GM12878 (cell line): Measurements from ENCODE around the gene DACH2. TPM values are rescaled to one million over a fixed set of nuclear protein-coding genes. Genes with fewer than 3 reads are reported as not detected.

Experiments
- ATAC-seq: fragments of 200-7000 bp; cut with Tn5 transposase; 3 replicates; pipeline ENCODE4 v1.9.1; 2020; ENCODE audit warnings: mild to moderate bottlenecking, moderate library complexity
- BruUV-seq: library from RNA; stranded (reverse); fragments of 400-500 nt; replicated peaks from 2 replicates; lab custom pipeline; 2021; lab: Mats Ljungman, UMichigan
- CTCF ChIA-PET: fragments of 300-600 bp; sonication (Branson Sonifier 250); formaldehyde crosslinking; extraction: SDS; loops from one replicate; lab custom pipeline; 2021; ENCODE audit warnings: inconsistent platforms; lab: Yijun Ruan, JAX
- POLR2A ChIA-PET: fragments of 350-600 bp; formaldehyde crosslinking; extraction: SDS; loops from one replicate; lab custom pipeline; 2021; ENCODE audit warnings: inconsistent platforms; lab: Charles Lee
- RAD21 ChIA-PET: fragments of 300-600 bp; sonication (Branson Sonifier 250); formaldehyde crosslinking; loops from one replicate; lab custom pipeline; 2023; ENCODE audit warnings: antibody characterized with exemption; ENCODE audit not compliant: unreplicated experiment; lab: Charles Lee
- SMC1A ChIA-PET: fragments of 300-600 bp; sonication (Branson Sonifier 250); formaldehyde crosslinking; loops from one replicate; lab custom pipeline; 2023; ENCODE audit not compliant: unreplicated experiment, uncharacterized antibody; lab: Charles Lee
- DNase-seq: peaks from one replicate; pipeline ENCODE4 v3.0.0-alpha.2; 2011; ENCODE audit warnings: low read depth, low spot score
- FAIRE-seq: peaks from 3 replicates; lab custom pipeline; 2011; peaks lifted over from hg19 to GRCh38; lab: Jason Lieb, UNC
- H2AFZ ChIP-seq: 2 replicates; pipeline ENCODE4 v1.6.0; 2011; ENCODE audit warnings: low read depth, low read length, control low read depth; ENCODE audit not compliant: control insufficient read depth
- H3K27ac ChIP-seq: 2 replicates; pipeline ENCODE4 v1.5.1; 2011; ENCODE audit warnings: control low read depth; ENCODE audit not compliant: control insufficient read depth, insufficient read depth
- H3K27me3 ChIP-seq, 2 experiments: replicated peaks in 1 of 2; 2 replicates each; pipeline versions ENCODE4 v1.6.0 to v1.6.1; 2011; ENCODE audit warnings: low read length in 1 of 2; ENCODE audit not compliant: control insufficient read depth in 2 of 2, insufficient read depth in 2 of 2
- H3K36me3 ChIP-seq, 2 experiments: 2 replicates each; pipeline ENCODE4 v1.5.1; 2011; ENCODE audit warnings: low read length in 1 of 2; ENCODE audit not compliant: control insufficient read depth in 2 of 2, insufficient read depth in 2 of 2
- H3K4me1 ChIP-seq: 2 replicates; pipeline ENCODE4 v1.6.1; 2011; ENCODE audit warnings: mild to moderate bottlenecking, low read length, moderate library complexity, mixed read lengths; ENCODE audit not compliant: control insufficient read depth, insufficient read depth
- H3K4me2 ChIP-seq: 2 replicates; pipeline ENCODE4 v1.6.0; 2011; ENCODE audit warnings: control low read depth; ENCODE audit not compliant: control insufficient read depth, insufficient read depth
- H3K4me3 ChIP-seq: fragments of 200-600 bp; sonication (generic); 2 replicates; pipeline ENCODE4 v1.5.1; 2016
- H3K79me2 ChIP-seq: 2 replicates; pipeline ENCODE4 v1.6.0; 2011; ENCODE audit warnings: low read length; ENCODE audit not compliant: control insufficient read depth, insufficient read depth
- H3K9ac ChIP-seq: 2 replicates; pipeline ENCODE4 v1.8.0; 2011; ENCODE audit warnings: low read length, control low read depth, mixed read lengths; ENCODE audit not compliant: control insufficient read depth, insufficient read depth
- H3K9me3 ChIP-seq: replicated peaks from 3 replicates; pipeline ENCODE4 v1.5.1; 2011; ENCODE audit warnings: mild to moderate bottlenecking, low read length; ENCODE audit not compliant: control insufficient read depth, insufficient read depth
- H4K20me1 ChIP-seq: 2 replicates; pipeline ENCODE4 v1.6.0; 2011; ENCODE audit not compliant: control insufficient read depth, insufficient read depth
- BACH1 ChIP-seq: fragments of 450-650 bp; IDR thresholded peaks from 2 replicates; pipeline ENCODE4 v1.6.1; 2017; ENCODE audit warnings: mild to moderate bottlenecking, borderline replicate concordance
- BRCA1 ChIP-seq: IDR thresholded peaks from 2 replicates; pipeline ENCODE4 v1.6.1; 2011; ENCODE audit warnings: low read depth, low read length, improper control_type of control experiment
- CBFB ChIP-seq: IDR thresholded peaks from 2 replicates; pipeline ENCODE4 v1.6.1; 2016; ENCODE audit warnings: antibody characterized with exemption, low read depth
- FOXK2 ChIP-seq: fragments of 450-650 bp; IDR thresholded peaks from 2 replicates; pipeline ENCODE4 v1.6.1; 2017; ENCODE audit warnings: mild to moderate bottlenecking, moderate library complexity
- IKZF1 ChIP-seq: fragments of 450-650 bp; conservative IDR thresholded peaks from 2 replicates; pipeline ENCODE4 v1.6.1; 2017; ENCODE audit warnings: antibody characterized with exemption, mild to moderate bottlenecking
- MTA2 ChIP-seq: fragments of 450-650 bp; IDR thresholded peaks from 2 replicates; pipeline ENCODE4 v1.6.1; 2016; ENCODE audit warnings: low read depth, mild to moderate bottlenecking, moderate library complexity
- NFIC ChIP-seq: IDR thresholded peaks from 2 replicates; pipeline ENCODE4 v1.6.1; 2012; ENCODE audit warnings: low read depth, mild to moderate bottlenecking, inconsistent platforms, low read length, moderate library complexity
- PML ChIP-seq: IDR thresholded peaks from 2 replicates; pipeline ENCODE4 v1.6.1; 2012; ENCODE audit warnings: low read length, inconsistent platforms
- POU2F2 ChIP-seq: IDR thresholded peaks from 3 replicates; pipeline ENCODE4 v1.6.1; 2011; ENCODE audit warnings: low read depth, mild to moderate bottlenecking, low read length, borderline replicate concordance
- RB1 ChIP-seq: fragments of 450-650 bp; formaldehyde crosslinking; IDR thresholded peaks from 2 replicates; pipeline ENCODE4 v1.6.1; 2017; ENCODE audit warnings: mild to moderate bottlenecking, borderline replicate concordance
- SIX5 ChIP-seq: IDR thresholded peaks from 2 replicates; pipeline ENCODE4 v1.6.1; 2011; ENCODE audit warnings: mild to moderate bottlenecking, low read depth, low read length, moderate library complexity; ENCODE audit not compliant: severe bottlenecking
- SMAD5 ChIP-seq: IDR thresholded peaks from 2 replicates; pipeline ENCODE4 v1.6.1; 2016; ENCODE audit warnings: antibody characterized with exemption, low read depth
- SPI1 ChIP-seq: IDR thresholded peaks from 2 replicates; pipeline ENCODE4 v1.6.1; 2011; ENCODE audit warnings: low read depth, mild to moderate bottlenecking, low read length, moderate library complexity, borderline replicate concordance; ENCODE audit not compliant: insufficient read depth
- ZBTB33 ChIP-seq: fragments of 450-650 bp; IDR thresholded peaks from 2 replicates; pipeline ENCODE4 v1.6.1; 2017; ENCODE audit warnings: mild to moderate bottlenecking
- ZNF274 ChIP-seq: IDR thresholded peaks from one replicate; pipeline ENCODE4 v1.8.0; 2011; ENCODE audit not compliant: insufficient read length, insufficient read depth
- WGBS: methylation state at CpG from one replicate; pipeline ENCODE4 v1.1.6; 2016; ENCODE audit warnings: low lambda C conversion rate; ENCODE audit not compliant: insufficient replicate concordance, insufficient coverage; ENCODE audit errors: missing lambda C conversion rate; 5-methylcytosine and 5-hydroxymethylcytosine counted together
- in situ Hi-C: fragments of 300-500 bp; cut with MboI; formaldehyde crosslinking; loops from 9 replicates; pipeline ENCODE4 v1.14.3; 2018; ENCODE audit warnings: mixed read lengths
- intact Hi-C: fragments of 100-400 bp; cut with micrococcal nuclease; formaldehyde crosslinking; loops from one replicate; pipeline ENCODE4 v1.14.2; 2022; ENCODE audit not compliant: unreplicated experiment
- polyA plus RNA-seq, 11 experiments: library from polyadenylated mRNA; depleted of rRNA in 4 of 11; unstranded in 6 of 11; stranded (reverse) in 5 of 11; fragments of >200 nt; fragmentation: Nextera tagmentation in 4 of 11; fragmentation: Illumina TruSeq in 1 of 11; extraction: Ambion mirVana in 4 of 11; extraction: Trizol in 1 of 11; gene quantifications; 1 replicate in 1 of 11; 2 replicates in 10 of 11; pipeline versions ENCODE4 v1.2.1 to v1.2.3, GENCODE V29; 2011 to 2016; ENCODE audit warnings: inconsistent platforms in 2 of 11, missing spikeins in 2 of 11, low read depth in 1 of 11
- total RNA-seq, 4 experiments: library from RNA; depleted of rRNA in 3 of 4; stranded (reverse); fragments of >200 nt in 3 of 4; fragmentation: Illumina TruSeq in 1 of 4; extraction: Trizol in 1 of 4; gene quantifications; 2 replicates each; pipeline versions ENCODE4 v1.2.1 to v1.2.3, GENCODE V29; 2013 to 2021

DACH2 gene
- total and polyA plus RNA-seq, 10 of the 15 experiments (the other 5 are each of a cell fraction or from before 2014, with no cell fraction given) = 0.03 to 0.19 (median 0.07) TPM; not detected in 6

DNA sequence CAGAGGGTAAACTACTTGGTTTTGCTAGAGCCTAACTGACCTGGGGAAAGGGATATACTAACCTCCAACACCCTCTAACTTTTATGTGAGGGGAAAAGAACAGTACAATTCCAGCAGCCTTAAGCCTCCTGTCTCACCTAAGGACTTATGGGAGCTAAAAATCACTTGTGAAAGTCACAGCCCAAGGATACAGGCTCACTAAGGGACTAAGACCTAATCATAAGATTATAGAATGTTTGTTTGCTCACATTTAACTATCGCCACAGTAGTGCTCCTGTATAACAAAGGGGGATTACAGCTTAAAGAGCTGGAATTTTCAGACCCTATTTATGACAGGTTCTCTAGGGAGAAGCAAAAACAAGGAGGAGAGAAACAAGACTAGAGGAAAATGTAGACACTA is 548.7 kb downstream of the DACH2 start (continued):
- TF ChIP-seq SMAD5 (no peak), BACH1 (no peak)

GRCh38 chrX:86711531-86712180 is 563.4 kb downstream of the DACH2 start:
- WGBS = 64% methylated on average over 5 of the region's 5 CpGs
- intact Hi-C loops = no loop called here
- TF ChIP-seq RB1 (no peak), BRCA1 (no peak), ZBTB33 (no peak), SPI1 (no peak), BACH1 (no peak), PML (no peak), POU2F2 (no peak), SMAD5 (no peak), FOXK2 (no peak), MTA2 (no peak), ZNF274 (no peak), CBFB (no peak), SIX5 (no peak), IKZF1 (no peak), NFIC (no peak)
- TF ChIP-seq, all 136 proteins: peak for 0
- in situ Hi-C loops = no loop called here
- CTCF ChIA-PET = no interaction called here
- H2AFZ ChIP-seq = no peak overlapping the region
- BruUV-seq = no TSS peak
- no peaks in the 10 kb centered on the region for H3K9me3 ChIP-seq
- H3K9ac ChIP-seq = no peak overlapping the region
- SMC1A ChIA-PET = interaction anchor here (0.7 kb wide), 1 partner anchor 22 kb away, joined by 3 read pairs; no protein-coding TSS in a partner anchor
- no peak overlapping the region for H3K27ac ChIP-seq
- no peaks in the 10 kb centered on the region for H3K79me2 ChIP-seq
- H3K4me2 ChIP-seq = no peak overlapping the region
- DNase-seq (no peak), ATAC-seq (no peak), FAIRE-seq (no peak)
- no peak overlapping the region for H3K4me3 ChIP-seq
- H4K20me1 ChIP-seq = no peaks in the 10 kb centered on the region
- RAD21 ChIA-PET = no interaction called here
- POLR2A ChIA-PET = no interaction called here
- no peaks in the 10 kb centered on the region for H3K36me3 ChIP-seq
- H3K4me1 ChIP-seq = no peaks in the 10 kb centered on the region
- H3K27me3 ChIP-seq = no peaks in the 10 kb centered on the region
